Stimulated activated naive CD8-positive, alpha-beta T cell treated with anti-CD3 and anti-CD28 coated beads, Interleukin-15, amount 100 ng/mL, for 72 hours (primary cell): Measurements from ENCODE around the gene LHFPL4.
"Not testable (repeated sequence)": the region's sequence is repeated elsewhere in the genome, so short reads cannot be mapped to it uniquely, and the experiment has no call there.

ENCODE experiments used
- ATAC-seq: fragments of 150-1000 bp; cut with Tn5 transposase; 2 replicates; pipeline ENCODE4 v1.10.0; 2021; ENCODE audit warnings: mild to moderate bottlenecking, moderate library complexity
- DNase-seq, 2 donors: peaks; one replicate each; pipeline ENCODE4 v3.0.0; 2021 to 2022
- H3K27ac Mint-ChIP-seq, 2 donors: one replicate each; pipeline ENCODE4 v1.8.0; 2022; ENCODE audit warnings: mild to moderate bottlenecking in 2 of 2, mixed read lengths in 2 of 2, moderate library complexity in 2 of 2
- H3K27me3 Mint-ChIP-seq: one replicate; pipeline ENCODE4 v1.8.0; 2022; ENCODE audit warnings: mixed read lengths
- H3K4me1 Mint-ChIP-seq: one replicate; pipeline ENCODE4 v1.8.0; 2022; ENCODE audit warnings: mild to moderate bottlenecking, mixed read lengths
- H3K4me3 Mint-ChIP-seq, 2 donors: one replicate each; pipeline ENCODE4 v1.8.0; 2022; ENCODE audit warnings: mild to moderate bottlenecking in 2 of 2, mixed read lengths in 2 of 2, moderate library complexity in 1 of 2
- H3K9me3 Mint-ChIP-seq, 2 donors: one replicate each; pipeline ENCODE4 v1.8.0; 2022; ENCODE audit warnings: mixed read lengths in 2 of 2

LHFPL4 gene

DNA sequence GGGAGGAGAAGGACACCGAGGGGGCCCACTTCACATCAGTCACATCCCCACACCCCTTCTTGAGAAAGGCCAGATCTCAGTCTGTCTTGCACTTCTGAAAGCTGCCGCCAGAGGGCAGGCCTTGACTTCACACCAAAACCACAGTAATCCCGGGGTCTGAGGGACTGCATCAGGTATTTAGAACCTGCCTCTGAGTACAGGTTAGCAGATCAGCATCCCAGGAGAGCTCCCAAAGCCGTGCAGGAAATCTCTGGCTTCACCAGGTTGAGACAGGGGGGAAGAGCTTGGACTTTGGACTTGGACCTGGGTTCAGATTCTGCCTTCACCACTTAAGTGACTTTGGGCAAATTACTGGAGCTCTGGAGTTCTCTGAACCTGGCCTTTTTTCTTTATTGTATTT is 50.3 kb downstream of the LHFPL4 start:
- ATAC-seq (peak; percentile 61), DNase-seq (peak; percentile 73)
- Mint-ChIP-seq H3K9me3 (no peaks in the 10 kb centered on the region), H3K4me3 (no peak overlapping the region), H3K4me1 (peaks cover 18% of the 10 kb centered on the region), H3K27me3 (peaks cover 41% of the 10 kb centered on the region), H3K27ac (no peak overlapping the region)

DNA sequence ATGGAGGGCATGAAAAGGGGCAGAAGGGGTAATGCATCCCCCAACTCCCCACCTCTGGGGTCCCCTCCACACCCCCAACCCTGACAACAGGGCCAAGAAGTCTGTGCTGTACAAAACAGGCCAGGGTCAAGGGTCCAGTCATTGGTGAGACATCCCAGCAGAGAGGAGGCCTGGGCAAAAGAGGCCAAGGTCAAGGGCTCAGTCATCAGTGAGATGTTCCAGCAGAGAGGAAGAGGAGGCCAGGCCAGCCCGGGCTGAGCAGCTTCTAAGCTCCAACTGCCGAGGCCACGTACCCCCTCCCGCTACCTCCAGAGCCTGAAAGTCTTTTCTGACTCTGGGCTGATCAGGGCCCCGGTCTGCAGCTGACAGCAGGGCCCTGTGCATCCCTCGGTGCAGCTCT is 52.4 kb downstream of the LHFPL4 start:
- Mint-ChIP-seq H3K9me3 (no peaks in the 10 kb centered on the region), H3K27ac (peak overlapping the region in 1 of 2 donors; percentile 72), H3K4me1 (peaks cover 18% of the 10 kb centered on the region), H3K27me3 (peaks cover 35% of the 10 kb centered on the region), H3K4me3 (no peak overlapping the region)
- DNase-seq (no peak), ATAC-seq (no peak)

DNA sequence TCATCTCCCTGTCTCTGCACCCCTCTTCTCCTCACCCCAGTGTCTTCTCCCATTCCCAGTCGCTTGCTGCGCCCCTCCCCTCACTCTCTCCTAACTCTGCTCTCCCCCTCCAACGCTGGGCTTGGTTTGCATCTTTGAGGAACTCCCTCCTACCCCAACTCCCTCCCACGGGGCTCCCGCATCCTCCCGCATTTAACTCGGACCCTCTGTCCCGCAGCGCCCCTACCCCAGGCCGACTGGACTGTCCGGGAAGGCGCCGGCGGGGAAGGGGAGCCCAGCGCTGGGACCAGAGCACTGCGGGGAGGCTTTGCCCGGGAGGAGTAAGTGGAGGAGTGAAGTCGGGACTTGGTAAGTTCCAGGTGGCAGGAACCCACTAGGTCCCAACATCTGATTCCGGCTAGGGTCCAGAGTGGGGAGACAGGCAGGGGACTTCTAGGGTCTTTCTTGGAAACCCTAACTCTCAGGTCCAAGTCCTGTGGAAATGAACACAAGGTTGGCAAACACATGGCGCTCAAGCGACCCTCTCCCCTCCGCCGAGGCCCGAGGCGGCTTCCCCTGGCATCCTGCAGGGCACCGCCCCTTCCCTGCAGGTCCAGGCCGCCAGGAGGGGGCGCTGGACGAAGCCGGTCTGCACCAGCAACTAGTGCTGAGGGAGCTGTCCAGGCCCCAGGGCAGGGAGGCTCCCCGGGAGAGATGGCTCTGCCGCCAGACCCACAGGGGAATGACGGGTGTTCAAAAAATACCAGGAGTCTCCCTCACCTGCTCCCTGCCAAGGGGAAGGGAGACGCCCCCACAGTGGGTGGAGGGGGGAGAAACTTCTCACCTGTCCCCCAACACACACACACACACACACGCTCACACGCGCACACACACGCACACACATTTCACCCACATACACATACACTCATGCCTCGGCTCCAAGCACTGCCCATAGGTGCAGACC is 53.2 kb downstream of the LHFPL4 start:
- Mint-ChIP-seq H3K4me1 (peaks cover 18% of the 10 kb centered on the region), H3K27ac (peak overlapping the region; percentile 31 to 57), H3K4me3 (peak overlapping the region in 1 of 2 donors; percentile 22), H3K27me3 (peaks cover 35% of the 10 kb centered on the region), H3K9me3 (no peaks in the 10 kb centered on the region)
- peak; percentile 80 for ATAC-seq
- peak; percentile 76 to 77 for DNase-seq

DNA sequence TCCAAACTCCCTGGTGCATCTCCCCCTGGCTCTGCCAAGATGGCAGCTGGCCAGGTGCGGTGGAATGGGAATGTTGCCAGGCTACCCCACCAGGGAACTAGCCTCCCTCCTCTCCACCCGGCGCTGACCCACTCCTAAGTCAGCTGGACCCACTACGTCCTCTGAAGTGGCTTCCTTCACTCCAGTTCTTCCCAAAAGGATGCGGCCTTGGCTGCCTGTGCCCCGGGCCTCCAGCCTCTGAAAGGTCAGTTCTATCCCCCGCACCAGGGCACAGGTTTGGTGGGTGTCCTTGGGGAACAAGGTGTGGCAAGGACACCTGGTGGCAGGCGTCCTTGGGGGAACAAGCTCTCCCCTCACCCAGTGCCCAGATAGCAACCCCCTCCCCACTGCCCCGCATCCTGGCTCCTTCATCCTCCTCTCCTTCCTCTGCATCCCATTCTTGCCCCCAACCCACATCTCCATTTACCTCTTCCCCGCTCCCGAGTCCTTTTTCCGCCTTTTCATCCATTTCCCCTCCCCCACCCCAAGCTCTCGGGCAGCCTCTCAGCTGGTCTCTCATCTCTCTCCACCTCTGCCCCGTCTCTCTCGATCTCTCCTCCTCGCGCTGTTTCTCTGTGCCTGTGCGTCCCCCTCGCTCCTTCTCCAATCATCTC is 54.0 kb downstream of the LHFPL4 start:
- Mint-ChIP-seq H3K4me3 (no peak overlapping the region), H3K9me3 (no peaks in the 10 kb centered on the region), H3K4me1 (peaks cover 18% of the 10 kb centered on the region), H3K27ac (peak overlapping the region in 1 of 2 donors; percentile 1), H3K27me3 (peaks cover 35% of the 10 kb centered on the region)
- DNase-seq (no peak), ATAC-seq (no peak)

DNA sequence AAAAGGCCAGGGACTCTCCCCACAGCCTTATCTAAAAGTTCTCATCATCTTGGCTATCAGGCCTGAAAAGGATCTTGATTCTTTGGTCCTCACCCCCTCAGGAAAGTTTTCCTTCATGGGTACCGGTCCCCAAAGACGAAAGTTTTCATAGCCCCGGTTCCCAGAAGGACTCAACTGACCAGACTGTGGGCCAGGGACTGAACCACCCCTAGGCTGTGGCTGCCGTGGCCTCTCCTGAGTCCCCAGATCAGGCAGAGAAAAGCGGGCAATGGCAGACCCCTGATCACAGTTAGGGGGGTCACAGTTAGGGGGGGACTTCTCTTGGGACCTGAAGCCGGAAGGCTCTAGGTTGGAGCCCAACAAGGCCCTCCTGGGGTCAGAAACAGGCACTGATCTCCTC is 54.8 kb downstream of the LHFPL4 start:
- Mint-ChIP-seq H3K27ac (no peak overlapping the region), H3K27me3 (peaks cover 35% of the 10 kb centered on the region)

DNA sequence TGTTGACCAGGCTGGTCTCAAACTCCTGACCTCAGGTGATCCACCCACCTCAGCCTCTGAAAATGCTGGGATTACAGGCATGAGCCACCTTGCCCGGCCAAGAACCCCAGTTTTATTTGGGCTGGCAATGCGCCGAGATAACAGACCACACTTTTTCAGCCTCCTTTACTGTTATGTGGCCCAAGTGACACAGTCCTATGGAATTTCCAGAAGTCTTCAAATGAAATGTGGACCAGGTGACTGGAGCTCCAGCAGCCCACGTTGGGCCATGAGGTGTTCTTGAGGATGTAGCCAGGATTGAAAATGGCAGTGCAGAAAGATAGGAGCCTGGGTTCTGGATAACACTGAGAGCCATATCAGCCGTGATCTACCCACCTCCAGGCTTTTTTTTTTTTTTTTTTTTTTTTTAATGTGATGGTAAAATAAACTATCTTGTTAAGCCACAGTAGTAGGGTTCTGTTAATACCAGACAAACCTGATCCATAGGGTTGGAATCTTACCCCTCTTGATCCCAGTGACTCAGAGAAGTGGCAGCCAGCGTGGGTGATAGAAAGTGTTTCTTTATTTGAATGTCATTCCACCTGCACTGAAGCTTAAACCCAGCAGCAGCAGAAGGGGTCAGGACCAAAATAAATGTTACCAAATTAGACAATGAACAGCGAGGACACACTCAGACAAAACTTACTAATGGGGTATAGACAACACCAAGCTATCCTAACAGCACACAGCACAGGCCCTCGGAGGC is 55.6 kb downstream of the LHFPL4 start:
- no peak for DNase-seq
- ATAC-seq = no peak
- H3K4me3 Mint-ChIP-seq = no peak overlapping the region

More for the DNA sequence above, 54.8 kb downstream of the LHFPL4 start:
- no peaks in the 10 kb centered on the region for H3K9me3 Mint-ChIP-seq
- peaks cover 18% of the 10 kb centered on the region for H3K4me1 Mint-ChIP-seq
- DNase-seq (no peak), ATAC-seq (no peak)
- H3K4me3 Mint-ChIP-seq = no peak overlapping the region

DNA sequence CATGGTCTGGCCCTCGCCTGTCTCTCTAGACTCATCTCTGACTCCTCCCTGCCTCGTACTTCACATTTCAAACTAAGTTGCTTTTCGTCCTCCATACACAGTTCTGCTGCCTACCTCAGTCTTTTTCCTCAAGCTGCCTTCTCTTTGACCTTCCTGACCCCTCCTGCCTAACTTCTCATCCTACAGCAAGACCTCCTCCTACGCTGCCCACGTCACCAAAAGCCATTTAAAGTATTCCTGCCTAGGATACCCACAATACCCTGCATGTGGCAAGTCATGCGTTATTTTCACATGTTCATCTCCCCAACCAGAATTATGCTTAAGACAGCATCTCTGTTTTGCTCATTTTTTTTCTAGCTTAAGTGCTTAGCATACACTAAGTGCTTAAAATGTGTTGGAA is 56.7 kb downstream of the LHFPL4 start:
- ATAC-seq (no peak), DNase-seq (no peak)
- no peaks in the 10 kb centered on the region for H3K9me3 Mint-ChIP-seq
- H3K27ac Mint-ChIP-seq = no peak overlapping the region
- peaks cover 18% of the 10 kb centered on the region for H3K4me1 Mint-ChIP-seq
- H3K27me3 Mint-ChIP-seq = peaks cover 29% of the 10 kb centered on the region
- H3K4me3 Mint-ChIP-seq = no peak overlapping the region

More for the DNA sequence above, 55.6 kb downstream of the LHFPL4 start:
- peaks cover 35% of the 10 kb centered on the region for H3K27me3 Mint-ChIP-seq
- no peaks in the 10 kb centered on the region for H3K9me3 Mint-ChIP-seq
- no peak overlapping the region for H3K27ac Mint-ChIP-seq
- peaks cover 18% of the 10 kb centered on the region for H3K4me1 Mint-ChIP-seq

DNA sequence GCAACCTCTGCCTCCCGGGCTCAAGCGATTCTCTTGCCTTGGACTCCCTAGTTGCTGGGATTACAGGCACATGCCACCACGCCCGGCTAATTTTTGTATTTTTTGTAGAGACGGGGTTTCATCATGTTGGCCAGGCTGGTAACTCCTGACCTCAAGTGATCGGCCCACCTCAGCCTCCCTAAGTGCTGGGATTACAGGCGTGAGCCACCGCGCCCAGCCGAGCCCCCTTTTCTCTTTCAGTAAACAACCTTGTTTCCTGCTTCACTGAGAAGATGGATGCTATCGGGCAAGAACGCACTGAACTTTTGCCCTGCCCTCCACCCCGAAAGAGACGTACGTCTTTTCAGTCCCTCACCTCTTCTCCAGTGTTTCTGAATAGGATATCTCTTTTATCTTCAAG is 59.6 kb downstream of the LHFPL4 start:
- H3K4me3 Mint-ChIP-seq, H3K27me3 Mint-ChIP-seq, H3K27ac Mint-ChIP-seq, H3K9me3 Mint-ChIP-seq, DNase-seq, H3K4me1 Mint-ChIP-seq, ATAC-seq: not testable (repeated sequence)

DNA sequence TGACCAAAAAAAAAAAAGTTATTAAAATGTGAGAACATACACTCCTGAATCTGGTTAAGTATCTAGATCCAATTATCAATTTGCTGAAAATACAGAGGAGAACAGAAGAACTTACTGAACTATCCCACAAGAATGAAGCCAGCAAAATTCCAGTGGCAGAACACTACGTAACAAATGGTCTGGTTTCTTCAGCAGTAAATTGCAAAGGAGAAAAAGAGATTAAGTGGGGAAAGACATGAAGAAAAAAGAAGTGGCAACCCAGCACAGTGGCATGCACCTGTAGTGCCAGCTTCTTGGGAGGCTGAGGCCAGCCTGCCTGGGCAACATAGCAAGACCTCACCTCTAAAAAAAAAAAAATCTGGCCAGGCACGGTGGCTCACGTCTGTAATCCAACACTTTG is 62.1 kb downstream of the LHFPL4 start:
- DNase-seq = no peak
- Mint-ChIP-seq H3K27me3 (no peaks in the 10 kb centered on the region), H3K9me3 (peaks cover 0 to 8% of the 10 kb centered on the region in 2 donors), H3K27ac (peak overlapping the region in 1 of 2 donors; percentile 69), H3K4me3 (no peak overlapping the region), H3K4me1 (no peaks in the 10 kb centered on the region)
- ATAC-seq = no peak

DNA sequence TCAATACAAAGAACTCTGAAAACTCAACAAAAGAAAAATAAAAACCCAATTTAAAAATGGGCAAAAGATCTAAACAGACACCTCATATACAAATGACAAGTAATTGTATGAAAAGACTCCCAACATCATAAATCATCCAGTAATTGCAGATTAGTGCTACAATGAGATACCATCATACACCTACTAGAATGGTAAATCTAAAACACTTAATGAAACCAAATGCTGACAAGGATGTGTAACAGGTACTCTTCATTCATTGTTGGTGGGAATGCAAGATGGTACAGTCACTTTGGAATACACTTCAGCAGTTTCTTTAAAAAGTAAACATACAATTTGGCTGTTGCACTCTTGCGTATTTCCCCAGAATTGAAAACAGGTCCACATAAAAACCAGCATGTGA is 68.4 kb downstream of the LHFPL4 start:
- Mint-ChIP-seq H3K4me3 (no peak overlapping the region), H3K4me1 (no peaks in the 10 kb centered on the region), H3K27ac (no peak overlapping the region), H3K27me3 (no peaks in the 10 kb centered on the region), H3K9me3 (peaks cover 0 to 8% of the 10 kb centered on the region in 2 donors)
- DNase-seq (no peak), ATAC-seq (no peak)

DNA sequence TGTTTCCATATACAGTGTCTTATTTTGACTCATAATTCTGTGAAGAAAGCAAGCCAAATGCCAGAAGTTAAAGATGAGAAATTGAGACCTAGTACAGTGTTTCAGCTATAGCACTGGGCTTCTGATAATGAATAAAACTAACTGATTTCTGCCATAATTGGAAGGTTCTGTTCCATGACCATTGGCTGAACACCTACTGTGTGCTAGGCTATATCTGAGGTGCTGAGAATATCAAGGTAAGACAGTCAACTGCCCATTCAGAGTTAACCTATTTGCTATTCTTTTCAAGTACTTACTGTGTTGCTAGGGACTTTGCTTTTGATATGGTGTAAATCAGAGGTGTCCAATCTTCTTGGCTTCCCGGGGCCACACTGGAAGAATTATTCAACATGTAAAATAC is 73.4 kb downstream of the LHFPL4 start:
- no peak for ATAC-seq
- peak overlapping the region in 1 of 2 donors; percentile 69 for H3K27ac Mint-ChIP-seq
- no peak overlapping the region for H3K4me3 Mint-ChIP-seq
- no peaks in the 10 kb centered on the region for H3K27me3 Mint-ChIP-seq
- H3K9me3 Mint-ChIP-seq = no peaks in the 10 kb centered on the region
- no peak for DNase-seq
- no peaks in the 10 kb centered on the region for H3K4me1 Mint-ChIP-seq

DNA sequence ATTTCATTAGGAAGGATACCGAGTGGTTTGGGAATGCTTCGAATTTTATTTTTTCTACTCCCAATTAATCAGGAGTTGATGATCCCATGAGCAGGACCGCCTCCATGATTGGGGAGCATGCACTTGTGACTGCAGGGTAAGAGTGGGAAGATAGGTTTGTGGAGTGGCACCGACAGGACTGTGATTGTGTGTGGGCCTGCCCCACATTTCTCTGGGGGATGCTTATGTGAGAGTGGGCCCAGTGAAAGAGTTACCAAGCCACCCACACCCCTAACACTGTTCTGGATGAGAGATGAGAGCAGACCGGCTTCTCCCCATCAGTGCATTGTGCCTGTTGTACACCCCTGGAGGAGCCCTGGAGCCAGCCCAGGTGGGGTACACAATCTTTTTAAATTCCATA is 76.7 kb downstream of the LHFPL4 start:
- H3K4me1 Mint-ChIP-seq = no peaks in the 10 kb centered on the region
- no peaks in the 10 kb centered on the region for H3K9me3 Mint-ChIP-seq
- H3K27ac Mint-ChIP-seq = peak overlapping the region in 1 of 2 donors; percentile 64
- no peak for DNase-seq
- no peak overlapping the region for H3K4me3 Mint-ChIP-seq
- no peak for ATAC-seq
- no peaks in the 10 kb centered on the region for H3K27me3 Mint-ChIP-seq

DNA sequence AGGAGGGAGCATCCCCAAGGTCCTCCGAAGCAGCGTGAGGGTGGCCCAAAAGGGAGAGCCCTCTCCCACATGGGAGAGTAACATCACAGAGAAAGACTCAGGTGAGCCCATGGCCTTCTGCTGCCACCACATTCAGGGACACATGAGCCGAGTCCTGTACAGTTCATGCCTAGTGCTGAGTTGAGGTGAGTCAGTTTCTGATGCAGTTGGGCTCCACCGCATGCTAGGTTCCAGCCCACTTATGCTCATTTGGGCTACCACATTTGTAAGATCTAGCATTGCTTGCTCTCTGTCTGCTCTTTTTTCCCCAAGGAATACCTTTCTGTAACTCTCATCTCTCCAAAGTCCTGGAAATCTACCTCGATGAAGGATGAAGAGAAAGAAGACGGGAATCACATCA is 79.1 kb downstream of the LHFPL4 start:
- H3K4me3 Mint-ChIP-seq = no peak overlapping the region
- no peaks in the 10 kb centered on the region for H3K27me3 Mint-ChIP-seq
- H3K9me3 Mint-ChIP-seq = no peaks in the 10 kb centered on the region
- H3K4me1 Mint-ChIP-seq = no peaks in the 10 kb centered on the region
- ATAC-seq = no peak
- DNase-seq = no peak
- H3K27ac Mint-ChIP-seq = no peak overlapping the region

DNA sequence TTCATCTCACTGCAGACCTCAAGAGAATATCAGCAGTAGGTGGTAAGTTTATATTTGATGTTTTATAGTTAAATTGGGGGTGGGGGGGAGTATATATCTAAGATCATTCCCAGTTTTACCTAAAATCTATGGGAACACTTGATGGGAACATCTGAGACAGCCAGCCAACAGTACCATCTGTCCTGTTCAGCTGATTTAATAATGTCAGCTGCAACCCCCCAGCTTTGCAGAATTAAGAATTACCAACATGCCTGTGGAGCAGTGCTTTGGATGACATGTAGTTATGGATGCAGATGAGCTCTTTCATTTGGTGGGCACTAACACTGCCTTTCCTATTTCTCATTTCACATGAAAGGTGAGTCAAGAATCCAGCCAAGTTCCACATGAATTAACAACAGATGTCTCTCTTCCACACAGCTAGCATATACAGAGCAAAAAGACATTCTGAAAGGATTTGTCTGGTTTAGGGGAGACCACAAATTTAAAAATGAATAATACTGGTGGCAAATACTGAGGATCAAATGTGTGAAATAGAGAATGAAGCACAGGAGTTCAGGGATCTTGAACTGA is 80.0 kb downstream of the LHFPL4 start:
- no peaks in the 10 kb centered on the region for H3K27me3 Mint-ChIP-seq
- ATAC-seq = no peak
- no peak overlapping the region for H3K4me3 Mint-ChIP-seq
- no peaks in the 10 kb centered on the region for H3K4me1 Mint-ChIP-seq
- DNase-seq = no peak
- no peaks in the 10 kb centered on the region for H3K9me3 Mint-ChIP-seq
- H3K27ac Mint-ChIP-seq = peak overlapping the region in 1 of 2 donors; percentile 42

DNA sequence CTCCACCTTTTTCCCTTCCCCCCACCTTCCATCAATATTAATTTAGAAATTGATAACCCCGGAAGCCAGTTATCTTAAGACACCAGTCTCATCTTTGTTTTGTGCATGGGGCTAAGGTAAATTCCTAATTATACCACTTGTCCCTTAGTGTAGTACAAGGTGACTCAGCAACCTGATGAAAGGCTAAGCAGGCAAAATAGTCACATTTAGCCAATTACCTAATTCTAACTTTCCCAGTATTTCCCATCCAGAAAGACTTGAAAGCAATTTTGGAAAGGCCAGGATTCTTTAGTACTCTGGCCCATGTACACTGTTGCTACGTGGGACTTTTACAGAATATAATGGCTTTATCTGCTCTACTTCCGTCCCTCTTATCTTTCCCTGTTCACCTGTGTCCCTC is 83.6 kb downstream of the LHFPL4 start:
- H3K4me1 Mint-ChIP-seq = peaks cover 6% of the 10 kb centered on the region
- no peak overlapping the region for H3K27ac Mint-ChIP-seq
- no peak overlapping the region for H3K4me3 Mint-ChIP-seq
- no peaks in the 10 kb centered on the region for H3K9me3 Mint-ChIP-seq
- ATAC-seq = no peak
- DNase-seq = no peak
- no peaks in the 10 kb centered on the region for H3K27me3 Mint-ChIP-seq
